PC-3 (cell line): ENCODE measurements around the gene CTNND2.

Experiments used
- EZH2 ChIP-seq: fragments of 300-600 bp; sonication (generic); IDR thresholded peaks from one replicate; pipeline ENCODE4 v1.6.1; 2017; ENCODE audit warnings: antibody characterized with exemption, mild to moderate bottlenecking, low read length; ENCODE audit not compliant: unreplicated experiment
- TF ChIP-seq, protein P1 (sequence below): fragments of 300-600 bp; sonication (generic); conservative IDR thresholded peaks from 2 replicates; pipeline ENCODE4 v1.5.1; 2017; ENCODE audit warnings: antibody characterized with exemption, low read depth, mild to moderate bottlenecking, low read length

DNA sequence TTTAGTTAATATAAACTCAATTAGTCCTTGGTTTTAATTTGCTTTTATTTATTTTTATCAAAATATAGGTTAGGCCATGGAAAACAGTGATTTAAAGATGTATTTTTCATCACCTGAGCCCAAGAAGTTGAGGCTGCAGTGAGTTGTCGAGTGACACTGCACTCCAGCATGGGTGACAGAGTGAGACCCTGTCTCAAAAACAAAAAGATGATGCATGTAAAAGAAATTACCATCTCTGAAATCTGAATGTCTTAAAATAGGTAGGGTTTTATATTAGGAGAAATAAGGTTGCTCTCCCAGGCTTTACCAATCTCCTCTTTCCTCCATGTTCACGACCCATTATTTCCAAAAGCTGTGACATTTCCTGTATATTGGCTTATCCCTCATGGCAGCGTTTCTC, 980.9 kb downstream of the CTNND2 start:
- TF ChIP-seq, protein P1, sequence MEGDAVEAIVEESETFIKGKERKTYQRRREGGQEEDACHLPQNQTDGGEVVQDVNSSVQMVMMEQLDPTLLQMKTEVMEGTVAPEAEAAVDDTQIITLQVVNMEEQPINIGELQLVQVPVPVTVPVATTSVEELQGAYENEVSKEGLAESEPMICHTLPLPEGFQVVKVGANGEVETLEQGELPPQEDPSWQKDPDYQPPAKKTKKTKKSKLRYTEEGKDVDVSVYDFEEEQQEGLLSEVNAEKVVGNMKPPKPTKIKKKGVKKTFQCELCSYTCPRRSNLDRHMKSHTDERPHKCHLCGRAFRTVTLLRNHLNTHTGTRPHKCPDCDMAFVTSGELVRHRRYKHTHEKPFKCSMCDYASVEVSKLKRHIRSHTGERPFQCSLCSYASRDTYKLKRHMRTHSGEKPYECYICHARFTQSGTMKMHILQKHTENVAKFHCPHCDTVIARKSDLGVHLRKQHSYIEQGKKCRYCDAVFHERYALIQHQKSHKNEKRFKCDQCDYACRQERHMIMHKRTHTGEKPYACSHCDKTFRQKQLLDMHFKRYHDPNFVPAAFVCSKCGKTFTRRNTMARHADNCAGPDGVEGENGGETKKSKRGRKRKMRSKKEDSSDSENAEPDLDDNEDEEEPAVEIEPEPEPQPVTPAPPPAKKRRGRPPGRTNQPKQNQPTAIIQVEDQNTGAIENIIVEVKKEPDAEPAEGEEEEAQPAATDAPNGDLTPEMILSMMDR = no peak
- TF ChIP-seq EZH2 = no peak
